Measurements from ENCODE around the gene CDIP1. TPM values are rescaled to one million over a fixed set of nuclear protein-coding genes. Genes with fewer than 3 reads are reported as not detected.
A peak's percentile ranks its signal among the peaks of the same experiment; 100 is the strongest.

The CDIP1 gene
- total RNA-seq, 3 donors from 2014 or later, result 16.9 to 23.5 (median 19.6) TPM

DNA sequence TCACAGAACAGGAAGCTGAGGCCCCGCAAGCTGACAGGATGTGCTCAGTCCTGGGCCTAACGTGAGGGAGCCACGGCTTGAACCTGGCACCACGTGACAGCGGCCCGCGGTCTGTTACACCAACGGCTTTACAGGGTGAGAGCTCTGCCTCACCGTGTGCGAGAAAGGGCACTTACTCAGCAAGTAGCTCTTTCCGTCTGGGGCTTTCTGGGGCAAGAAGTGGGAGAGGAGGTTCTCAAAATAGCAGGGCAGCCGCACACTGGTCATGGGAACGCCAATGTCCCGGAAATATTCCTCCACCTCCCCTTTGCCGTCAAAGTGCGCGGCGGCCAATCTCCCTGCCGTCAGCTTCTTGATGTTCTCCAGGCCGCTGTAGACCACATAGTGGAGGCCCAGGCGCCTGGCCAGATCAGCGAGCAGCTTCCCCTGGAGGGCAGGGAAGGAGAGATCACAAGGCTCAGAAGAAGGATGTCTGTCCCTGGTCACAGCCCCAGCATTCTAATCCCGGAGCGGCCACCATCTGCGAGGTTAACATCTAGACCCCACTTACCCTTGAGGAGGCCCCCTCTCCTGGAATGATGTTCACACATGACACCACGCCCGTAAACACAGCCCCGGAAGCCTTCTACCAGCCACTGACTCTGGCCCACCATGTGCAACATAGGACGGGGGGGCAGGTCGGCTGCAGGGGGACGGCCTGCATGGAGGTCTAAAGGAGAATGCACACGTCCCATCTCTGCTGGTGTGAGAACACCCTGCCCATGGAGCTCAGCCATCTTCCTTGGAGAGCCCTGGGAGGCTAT is 72.4 kb downstream of the CDIP1 start:
- no peaks in the 10 kb centered on the region for H3K9me3 ChIP-seq
- TF ChIP-seq, protein P1, sequence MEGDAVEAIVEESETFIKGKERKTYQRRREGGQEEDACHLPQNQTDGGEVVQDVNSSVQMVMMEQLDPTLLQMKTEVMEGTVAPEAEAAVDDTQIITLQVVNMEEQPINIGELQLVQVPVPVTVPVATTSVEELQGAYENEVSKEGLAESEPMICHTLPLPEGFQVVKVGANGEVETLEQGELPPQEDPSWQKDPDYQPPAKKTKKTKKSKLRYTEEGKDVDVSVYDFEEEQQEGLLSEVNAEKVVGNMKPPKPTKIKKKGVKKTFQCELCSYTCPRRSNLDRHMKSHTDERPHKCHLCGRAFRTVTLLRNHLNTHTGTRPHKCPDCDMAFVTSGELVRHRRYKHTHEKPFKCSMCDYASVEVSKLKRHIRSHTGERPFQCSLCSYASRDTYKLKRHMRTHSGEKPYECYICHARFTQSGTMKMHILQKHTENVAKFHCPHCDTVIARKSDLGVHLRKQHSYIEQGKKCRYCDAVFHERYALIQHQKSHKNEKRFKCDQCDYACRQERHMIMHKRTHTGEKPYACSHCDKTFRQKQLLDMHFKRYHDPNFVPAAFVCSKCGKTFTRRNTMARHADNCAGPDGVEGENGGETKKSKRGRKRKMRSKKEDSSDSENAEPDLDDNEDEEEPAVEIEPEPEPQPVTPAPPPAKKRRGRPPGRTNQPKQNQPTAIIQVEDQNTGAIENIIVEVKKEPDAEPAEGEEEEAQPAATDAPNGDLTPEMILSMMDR (IDR thresholded peaks at IDR 0.05), result no peak
- no peaks in the 10 kb centered on the region for H3K4me1 ChIP-seq (ENCODE audit: low read depth)
- no peak overlapping the region for H3K4me3 ChIP-seq
- DNase-seq (peak; percentile 30 to 80 (median 37)), ATAC-seq (peak; percentile 73)
- intact Hi-C loops (cut with DNase I, micrococcal nuclease), result no loop called here
- no peaks in the 10 kb centered on the region for H3K36me3 ChIP-seq (ENCODE audit: low read depth)

DNA sequence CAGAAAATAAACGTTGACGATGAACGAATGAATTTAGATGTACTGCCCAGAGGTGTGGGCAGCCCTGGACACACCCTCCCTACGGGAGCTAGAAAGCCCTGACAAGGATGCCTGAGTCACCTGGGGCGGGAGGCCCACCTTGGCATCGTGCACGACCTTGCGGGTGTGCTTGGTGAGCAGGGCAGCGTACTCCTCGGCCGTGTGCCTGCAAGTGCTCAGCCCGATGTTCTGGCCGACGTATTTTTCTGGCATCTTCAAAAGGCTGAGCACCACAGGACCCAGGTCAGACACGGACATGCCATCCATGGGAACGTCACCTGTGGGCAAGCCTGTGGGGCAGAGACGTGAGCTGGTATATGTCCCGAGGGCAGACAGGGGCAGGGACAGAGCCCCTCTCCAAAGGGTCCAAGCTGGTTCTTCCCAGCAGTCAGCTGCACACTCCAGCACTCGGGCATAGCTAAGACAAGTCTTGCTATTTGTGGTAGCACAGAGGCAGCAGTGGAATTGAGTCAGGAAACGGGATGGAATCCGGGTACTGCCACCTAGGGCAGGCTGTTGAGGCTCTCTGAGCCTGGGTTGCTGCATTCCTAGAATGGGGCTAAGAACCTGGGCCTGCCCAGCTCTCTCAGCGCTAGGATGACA is 74.9 kb downstream of the CDIP1 start:
- no peak for DNase-seq
- Histone ChIP-seq H3K9me3 (no peaks in the 10 kb centered on the region), H3K4me3 (no peak overlapping the region), H3K4me1 (ENCODE audit: low read depth) (peaks cover 3% of the 10 kb centered on the region), H3K36me3 (ENCODE audit: low read depth) (no peaks in the 10 kb centered on the region)
- intact Hi-C loops (cut with DNase I, micrococcal nuclease), result no loop called here
- ATAC-seq, result no peak
- TF ChIP-seq, protein P1 (IDR thresholded peaks at IDR 0.05), result no peak

DNA sequence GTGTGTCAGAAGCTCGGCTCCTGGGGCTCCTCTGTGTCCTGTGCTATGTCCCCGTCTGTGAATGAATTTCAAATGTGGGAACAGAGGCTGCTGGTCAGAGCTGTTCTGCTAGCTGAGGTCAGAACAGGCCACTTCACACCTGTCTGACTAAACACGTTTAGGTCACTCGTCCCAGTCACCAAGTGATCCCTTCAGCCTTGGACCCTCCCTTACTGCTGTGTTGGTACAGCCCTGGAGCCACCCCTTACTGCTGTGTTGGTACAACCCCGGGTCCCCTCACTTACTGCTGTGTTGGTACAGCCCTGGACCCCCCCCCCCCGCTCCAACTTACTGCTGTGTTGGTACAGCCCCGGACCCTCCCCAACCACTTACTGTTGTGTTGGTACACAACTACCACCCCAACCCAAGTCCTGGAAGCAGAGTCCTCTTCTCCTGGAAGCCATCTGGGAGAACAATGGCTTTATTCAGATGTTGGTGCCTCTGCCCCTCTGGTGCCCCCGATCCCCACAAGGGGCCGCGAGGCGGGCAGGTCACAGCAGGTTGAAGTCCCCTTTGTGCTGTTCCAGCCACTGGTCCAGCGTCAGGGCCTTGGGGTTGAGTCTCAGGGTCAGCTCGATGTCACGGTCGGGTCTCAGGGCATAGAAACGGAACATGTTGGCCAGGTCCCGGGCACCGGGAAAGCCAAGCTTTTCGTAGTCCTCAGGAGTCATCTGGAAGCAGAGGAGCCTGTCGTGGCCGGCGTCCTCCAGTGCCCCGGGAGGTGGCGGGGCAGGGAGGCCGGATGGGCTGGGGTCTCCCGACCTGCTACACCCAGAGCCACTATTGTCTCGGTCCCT is 77.1 kb downstream of the CDIP1 start:
- no peak overlapping the region for H3K4me3 ChIP-seq
- TF ChIP-seq, protein P1 (IDR thresholded peaks at IDR 0.05), result no peak
- no peak for DNase-seq
- no peak for ATAC-seq
- no peaks in the 10 kb centered on the region for H3K9me3 ChIP-seq
- intact Hi-C loops (cut with DNase I, micrococcal nuclease), result no loop called here
- H3K36me3 ChIP-seq (ENCODE audit: low read depth), result no peaks in the 10 kb centered on the region
- peaks cover 3% of the 10 kb centered on the region for H3K4me1 ChIP-seq (ENCODE audit: low read depth)

DNA sequence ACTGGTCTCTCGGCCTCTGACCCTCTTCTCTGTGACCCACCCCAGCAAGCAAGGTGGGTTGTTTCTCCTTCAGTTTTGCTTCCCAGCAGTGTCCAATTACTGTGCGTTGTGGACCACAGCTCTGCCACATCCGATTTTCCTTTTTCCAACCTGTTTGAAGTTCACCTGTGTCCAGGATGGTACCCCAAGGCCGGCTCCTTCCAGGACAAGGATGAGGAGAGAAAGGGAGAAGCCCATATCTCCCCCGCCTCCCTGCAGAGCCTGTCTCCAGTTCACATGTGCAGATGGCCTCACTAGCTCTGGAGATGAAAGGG is 77.7 kb downstream of the CDIP1 start:
- TF ChIP-seq, protein P1 (IDR thresholded peaks at IDR 0.05), result no peak
- Histone ChIP-seq H3K4me3 (no peak overlapping the region), H3K36me3 (ENCODE audit: low read depth) (no peaks in the 10 kb centered on the region), H3K4me1 (ENCODE audit: low read depth) (peaks cover 3% of the 10 kb centered on the region), H3K9me3 (no peaks in the 10 kb centered on the region)
- ATAC-seq, result no peak
- intact Hi-C loops (cut with DNase I, micrococcal nuclease), result no loop called here
- no peak for DNase-seq

Other genes with a start within 250 kb of the CDIP1 start
- gene GLIS2, start 222.7 kb downstream of the CDIP1 start, total RNA-seq, result 10 to 100 TPM in 1 of 3 donors, 1 to 10 TPM in 2; 1.7 to 21.1 (median 2.9) TPM
- 10 to 100 TPM; 31.9 to 35.8 (median 32.6) TPM for gene PAM16, start 187.5 kb downstream of the CDIP1 start, total RNA-seq
- gene VASN, start 166.9 kb downstream of the CDIP1 start, total RNA-seq, result 1 to 10 TPM in 2 of 3 donors, under 1 TPM in 1; 0.93 to 8.4 (median 5.1) TPM
- gene CORO7, start 122.2 kb downstream of the CDIP1 start, total RNA-seq, result 10 to 100 TPM; 40.0 to 61.2 (median 49.1) TPM
- 10 to 100 TPM; 47.0 to 58.3 (median 54.8) TPM for gene DNAJA3, start 112.9 kb downstream of the CDIP1 start, total RNA-seq
- 10 to 100 TPM; 32.4 to 48.9 (median 38.4) TPM for gene NMRAL1, start 64.1 kb downstream of the CDIP1 start, total RNA-seq
- gene HMOX2, start 62.4 kb downstream of the CDIP1 start, total RNA-seq, result 10 to 100 TPM; 36.0 to 52.7 (median 49.3) TPM
- gene C16orf96, start 17.6 kb upstream of the CDIP1 start, total RNA-seq, result not detected
- gene UBALD1, start 76.1 kb upstream of the CDIP1 start, total RNA-seq, result 10 to 100 TPM; 21.3 to 38.8 (median 22.5) TPM
- 10 to 100 TPM; 72.3 to 80.2 (median 77.0) TPM for gene MGRN1, start 86.1 kb upstream of the CDIP1 start, total RNA-seq
- 10 to 100 TPM; 28.3 to 47.8 (median 40.4) TPM for gene NUDT16L1, start 154.8 kb upstream of the CDIP1 start, total RNA-seq
- gene ANKS3, start 195.5 kb upstream of the CDIP1 start, total RNA-seq, result 10 to 100 TPM; 18.2 to 32.3 (median 21.3) TPM
- 1 to 10 TPM in 1 of 3 donors, under 1 TPM in 2; 0.22 to 1.8 (median 0.98) TPM for gene DNAAF8, start 195.8 kb upstream of the CDIP1 start, total RNA-seq
- 10 to 100 TPM; 11.0 to 22.9 (median 18.8) TPM for gene ZNF500, start 228.4 kb upstream of the CDIP1 start, total RNA-seq
- 1 to 10 TPM in 1 of 3 donors, not detected in 2; 1.1 TPM for gene SEPTIN12, start 249.6 kb upstream of the CDIP1 start, total RNA-seq